Stimulated activated CD8-positive, alpha-beta memory T cell treated with anti-CD3 and anti-CD28 coated beads, Interleukin-15, amount 100 ng/mL, for 48 hours (primary cell): ENCODE measurements around the gene VWA1.
"Not testable (repeated sequence)": the region's sequence is repeated elsewhere in the genome, so short reads cannot be mapped to it uniquely, and the experiment has no call there.

Experiments used
- DNase-seq, 2 donors: peaks; one replicate each; pipeline ENCODE4 v3.0.0-alpha.2; 2020; ENCODE audit warnings: low read depth in 2 of 2

The VWA1 gene

GRCh38 chr1:1437033-1437903 lies 1.8 kb downstream of the VWA1 start:
- no peak for DNase-seq

- no peak for DNase-seq
Measured at GRCh38 chr1:1437904-1438376, 2.5 kb downstream of the VWA1 start.

- no peak for DNase-seq
Measured at GRCh38 chr1:1438531-1439381, 3.3 kb downstream of the VWA1 start.

- DNase-seq = no peak
Measured at GRCh38 chr1:1439546-1440261, 4.2 kb downstream of the VWA1 start.

GRCh38 chr1:1440262-1441001 lies 4.9 kb downstream of the VWA1 start:
- no peak for DNase-seq

DNA sequence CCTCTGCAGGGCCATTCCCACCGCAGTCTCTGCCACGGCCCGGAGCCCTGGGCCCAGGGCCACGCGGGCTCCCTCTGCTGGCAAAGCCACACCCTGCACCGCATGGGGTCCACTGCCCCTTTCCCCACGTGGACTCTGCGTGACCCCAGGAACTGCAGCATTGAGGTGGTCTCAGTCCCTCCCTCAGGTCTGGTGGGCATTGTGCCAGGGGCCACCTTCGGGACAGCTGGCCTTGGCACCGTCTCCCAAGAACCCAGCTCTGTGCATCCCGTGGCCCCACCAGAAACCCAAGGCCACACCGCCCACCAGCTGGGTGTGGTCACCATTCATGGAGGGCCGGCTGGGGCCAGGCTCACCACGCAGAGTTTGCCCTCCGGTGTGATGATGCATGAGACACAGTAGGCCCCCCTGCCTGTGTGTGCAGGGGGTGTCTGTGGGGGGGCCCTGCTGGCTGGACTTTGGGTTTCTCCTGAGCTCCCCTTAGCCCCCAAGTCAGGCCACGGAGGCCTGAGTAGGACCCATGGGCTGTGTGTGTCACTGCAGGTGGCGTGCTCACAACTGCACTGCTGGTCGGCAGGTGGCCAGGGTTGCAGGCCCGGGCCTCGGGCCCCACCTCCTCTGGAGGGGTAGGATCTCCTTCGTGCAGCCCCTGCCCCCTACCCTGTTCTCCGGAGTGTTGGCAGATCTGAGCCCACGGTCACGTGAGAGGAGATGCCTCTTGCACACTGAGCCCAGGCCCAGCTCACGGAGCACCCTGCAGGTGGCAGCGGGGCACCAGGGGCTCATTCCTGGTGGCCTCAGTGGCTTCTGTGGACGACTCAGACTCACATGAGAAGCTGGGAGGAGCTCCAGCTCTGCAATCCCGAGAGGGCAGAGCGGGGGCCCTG lies 5.8 kb downstream of the VWA1 start:
- peak; percentile 36 to 43 for DNase-seq

- no peak for DNase-seq
Measured at GRCh38 chr1:1442069-1442770, 6.7 kb downstream of the VWA1 start.

DNA sequence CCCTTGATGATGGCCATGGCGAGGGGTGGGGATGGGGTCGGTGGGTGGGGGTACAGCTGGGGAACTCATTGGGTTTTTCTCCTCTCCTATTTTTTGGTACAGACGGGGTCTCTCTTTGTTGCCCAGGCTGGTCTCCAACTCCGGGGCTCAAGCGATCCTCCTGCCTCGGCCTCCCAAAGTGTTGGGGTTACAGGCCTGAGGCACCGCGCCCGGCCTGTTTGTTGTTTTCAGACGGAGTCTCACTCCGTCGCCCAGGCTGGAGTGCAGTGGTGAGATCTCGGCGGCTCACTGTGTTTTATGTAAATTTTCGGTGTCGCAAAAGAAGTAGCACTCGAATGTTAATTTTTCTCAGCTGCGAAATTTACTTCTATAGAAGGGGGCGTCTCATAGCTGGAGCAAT lies 11.1 kb downstream of the VWA1 start:
- DNase-seq = not testable (repeated sequence)

- no peak for DNase-seq
Measured at GRCh38 chr1:1449099-1449739, 13.7 kb downstream of the VWA1 start, which contains the start of gene ATAD3C. Gene ATAD3C (plus strand): TSS chr1:1449689. CDS start chr1:1450684, 995 bp downstream.

- not testable (repeated sequence) for DNase-seq
Measured at GRCh38 chr1:1450616-1451015, 15.1 kb downstream of the VWA1 start.

DNA sequence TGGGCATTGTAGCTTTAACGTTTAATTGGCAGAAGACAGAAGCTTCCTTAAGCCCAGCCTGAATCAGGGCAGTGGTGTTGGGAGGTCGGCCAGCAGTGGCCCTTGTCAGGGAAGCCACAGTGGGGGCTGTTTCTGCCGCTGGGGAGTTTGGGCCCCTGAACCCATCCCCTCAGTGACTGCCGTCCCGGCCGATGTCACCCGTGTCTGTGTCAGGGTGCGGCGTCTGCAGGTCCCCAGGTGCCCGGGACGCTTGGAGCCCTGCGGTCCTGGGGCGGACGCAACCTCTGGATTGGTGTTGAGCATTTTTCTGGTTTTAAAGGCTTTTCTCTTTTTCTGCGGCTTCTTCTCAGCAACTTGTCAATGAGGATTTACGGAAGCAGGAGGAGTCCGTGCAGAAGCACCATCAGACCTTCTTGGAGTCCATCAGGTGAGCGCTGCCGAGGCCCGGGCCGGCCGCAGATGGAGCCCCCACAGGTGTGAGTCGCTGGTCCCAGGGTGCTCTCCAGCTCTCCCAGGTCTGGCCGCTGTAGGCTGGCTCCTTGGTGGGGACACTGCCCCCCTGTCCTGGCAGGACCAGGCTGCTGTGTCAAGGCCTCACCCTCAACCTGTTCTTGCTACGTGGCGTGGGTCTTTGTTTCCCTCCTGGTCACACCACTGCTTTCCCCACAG lies 16.3 kb downstream of the VWA1 start:
- DNase-seq = no peak

- not testable (repeated sequence) for DNase-seq
Measured at GRCh38 chr1:1452365-1452739, 16.9 kb downstream of the VWA1 start.

GRCh38 chr1:1452882-1453281 lies 17.4 kb downstream of the VWA1 start:
- no peak for DNase-seq

DNA sequence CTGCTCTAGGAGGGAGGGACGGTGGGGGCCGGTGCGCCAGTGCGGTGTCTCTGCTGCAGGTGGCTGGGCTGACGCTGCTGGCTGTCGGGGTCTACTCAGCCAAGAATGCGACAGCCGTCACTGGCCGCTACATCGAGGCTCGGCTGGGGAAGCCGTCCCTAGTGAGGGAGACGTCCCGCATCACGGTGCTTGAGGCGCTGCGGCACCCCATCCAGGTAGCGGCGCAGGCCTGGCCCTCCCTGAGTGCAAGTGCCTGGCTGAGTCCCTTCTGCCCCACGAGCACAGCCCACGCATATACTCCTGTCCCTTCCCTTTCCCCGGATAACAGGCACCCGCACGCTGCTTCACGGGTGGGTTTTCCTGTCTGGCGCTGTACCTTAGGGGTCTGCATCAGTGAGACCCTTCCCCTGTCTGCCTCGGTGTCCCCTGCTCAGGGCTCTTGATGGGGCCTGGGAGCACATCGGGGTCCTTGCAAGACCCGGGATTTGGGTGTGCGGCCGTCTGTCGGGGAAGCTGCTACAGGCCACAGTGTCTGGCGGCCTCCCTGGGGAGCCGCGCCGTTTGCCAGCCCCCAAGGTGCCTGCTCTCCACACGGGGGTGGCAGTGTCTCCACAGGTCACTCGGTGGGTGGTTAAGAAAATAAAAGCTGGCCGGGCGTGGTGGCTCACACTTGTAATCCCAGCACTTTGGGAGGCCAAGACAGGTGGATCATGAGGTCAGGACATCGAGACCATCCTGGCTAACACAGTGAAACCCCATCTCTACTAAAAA lies 19.0 kb downstream of the VWA1 start:
- DNase-seq = not testable (repeated sequence)

DNA sequence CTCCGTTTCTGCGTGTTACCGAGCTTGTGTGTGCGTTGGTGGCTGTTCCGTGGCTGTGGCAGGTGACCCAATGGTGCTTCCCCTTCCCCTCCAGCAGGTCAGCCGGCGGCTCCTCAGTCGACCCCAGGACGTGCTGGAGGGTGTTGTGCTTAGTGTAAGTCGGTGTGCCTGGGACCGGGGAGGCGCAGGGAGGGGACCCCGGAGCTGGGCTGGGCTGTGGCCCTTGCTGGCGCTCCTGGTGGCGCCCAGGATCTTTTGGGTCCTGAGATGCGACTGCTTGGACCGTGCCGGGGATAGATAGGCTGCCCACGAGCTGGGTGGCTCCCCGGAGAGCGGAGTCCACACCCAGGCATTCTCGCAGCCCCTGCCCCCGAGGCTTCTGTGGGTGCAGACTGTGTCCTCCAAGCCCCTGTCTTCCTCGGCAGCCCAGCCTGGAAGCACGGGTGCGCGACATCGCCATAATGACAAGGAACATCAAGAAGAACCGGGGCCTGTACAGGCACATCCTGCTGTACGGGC lies 19.9 kb downstream of the VWA1 start:
- no peak for DNase-seq

- not testable (repeated sequence) for DNase-seq
Measured at GRCh38 chr1:1455934-1456333, 20.4 kb downstream of the VWA1 start.

DNA sequence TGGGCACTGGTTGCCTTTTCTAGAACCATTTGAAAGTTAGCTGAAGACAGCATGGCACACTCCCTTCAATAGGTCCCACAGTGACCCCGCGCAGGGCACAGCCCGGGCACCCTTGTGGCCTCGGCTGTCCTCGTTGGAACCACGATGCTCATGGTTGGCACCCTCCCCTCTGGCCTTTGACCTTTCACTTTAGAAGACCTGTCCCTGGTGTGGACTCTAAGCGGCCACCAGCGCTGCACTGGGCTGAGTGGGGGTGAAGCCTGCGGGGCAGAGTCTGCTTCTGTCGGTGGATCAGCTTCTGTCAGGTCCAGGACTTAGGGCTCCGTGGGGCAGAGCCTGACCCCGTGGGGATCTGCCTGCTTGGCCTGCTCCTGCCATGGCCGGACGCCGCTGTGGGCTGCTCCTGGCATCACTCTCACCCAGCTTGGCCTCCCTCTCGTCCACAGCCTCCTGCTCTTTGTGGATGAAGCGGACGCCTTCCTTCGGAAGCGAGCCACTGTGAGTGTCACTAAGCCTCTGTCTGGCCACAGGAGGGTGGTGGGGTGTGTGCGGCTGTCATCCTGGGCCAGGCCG lies 21.3 kb downstream of the VWA1 start:
- DNase-seq = not testable (repeated sequence)
